HepG2 (cell line): Measurements from ENCODE around the gene INHBB. TPM values are rescaled to one million over a fixed set of nuclear protein-coding genes. Genes with fewer than 3 reads are reported as not detected.

Experiments used
- ATAC-seq: fragments of 200-7000 bp; cut with Tn5 transposase; 3 replicates; pipeline ENCODE4 v1.9.1; 2020; ENCODE audit warnings: mild to moderate bottlenecking, moderate library complexity
- BruUV-seq: library from RNA; stranded (reverse); fragments of 400-500 nt; replicated peaks from 2 replicates; lab custom pipeline; 2021; lab: Mats Ljungman, UMichigan
- CTCF ChIA-PET: fragments of 300-600 bp; formaldehyde crosslinking; extraction: SDS; loops from one replicate; lab custom pipeline; 2021; ENCODE audit warnings: low total read pairs, inconsistent platforms, low intra/inter-chr PET ratio; lab: Yijun Ruan, JAX
- POLR2A ChIA-PET: fragments of 350-600 bp; sonication (Branson Sonifier 250); formaldehyde crosslinking; loops from one replicate; lab custom pipeline; 2020; ENCODE audit warnings: antibody characterized with exemption, inconsistent platforms; lab: Yijun Ruan, JAX
- DNase-seq: peaks from one replicate; pipeline ENCODE4 v3.0.0-alpha.2; 2015; ENCODE audit warnings: low spot score
- FAIRE-seq: peaks from 3 replicates; lab custom pipeline; 2011; peaks lifted over from hg19 to GRCh38; lab: Jason Lieb, UNC
- H2AFZ ChIP-seq: one replicate; pipeline ENCODE4 v1.6.1; 2011; ENCODE audit warnings: low read length, inconsistent platforms
- H3K27ac ChIP-seq: fragments of 300-600 bp; 3 replicates; pipeline ENCODE4 v1.8.0; 2011; ENCODE audit warnings: mixed run types, mild to moderate bottlenecking, mixed read lengths, low read length, inconsistent platforms; ENCODE audit not compliant: insufficient read depth; ENCODE audit errors: extremely low read length
- H3K27me3 ChIP-seq, 2 experiments: fragments of 200-600 bp in 1 of 2; 2 replicates in 1 of 2; 3 replicates in 1 of 2; pipeline versions ENCODE4 v1.6.0 to v1.8.0; 2011; ENCODE audit warnings: low read length in 2 of 2, mild to moderate bottlenecking in 2 of 2, moderate library complexity in 2 of 2, inconsistent platforms in 1 of 2; ENCODE audit not compliant: insufficient read depth in 2 of 2, control insufficient read depth in 1 of 2
- H3K36me3 ChIP-seq, 2 experiments: fragments of 200-600 bp in 1 of 2; replicated peaks in 1 of 2; 2 replicates in 1 of 2; 3 replicates in 1 of 2; pipeline versions ENCODE4 v1.5.1 to v1.8.0; 2011; ENCODE audit warnings: low read length in 2 of 2, inconsistent platforms in 1 of 2; ENCODE audit not compliant: insufficient read depth in 2 of 2, control insufficient read depth in 1 of 2
- H3K4me1 ChIP-seq: 2 replicates; pipeline ENCODE4 v1.5.1; 2012; ENCODE audit warnings: low read length, inconsistent platforms; ENCODE audit not compliant: insufficient read depth
- H3K4me2 ChIP-seq: 2 replicates; pipeline ENCODE4 v1.6.0; 2011; ENCODE audit warnings: low read depth, low read length, inconsistent platforms
- H3K4me3 ChIP-seq, 3 experiments: fragments of 200-600 bp in 1 of 3; sonication (generic), shearing (Covaris generic) in 1 of 3; replicated peaks in 1 of 3; 2 replicates each; pipeline ENCODE4 v1.5.1; 2011 to 2016; ENCODE audit warnings: low read length in 3 of 3, inconsistent platforms in 2 of 3, low read depth in 2 of 3, mild to moderate bottlenecking in 2 of 3, control low read depth in 1 of 3, mixed read lengths in 1 of 3; ENCODE audit not compliant: insufficient read depth in 1 of 3
- H3K79me2 ChIP-seq: one replicate; pipeline ENCODE4 v1.6.1; 2011; ENCODE audit warnings: low read length, inconsistent platforms; ENCODE audit not compliant: insufficient read depth
- H3K9ac ChIP-seq: 2 replicates; pipeline ENCODE4 v1.6.0; 2011; ENCODE audit warnings: mild to moderate bottlenecking, low read depth, low read length, inconsistent platforms; ENCODE audit not compliant: insufficient read depth
- H3K9me3 ChIP-seq: 2 replicates; pipeline ENCODE4 v1.5.1; 2012; ENCODE audit warnings: mild to moderate bottlenecking, low read length
- H4K20me1 ChIP-seq: 2 replicates; pipeline ENCODE4 v1.6.0; 2011; ENCODE audit warnings: inconsistent platforms, mild to moderate bottlenecking, low read length, moderate library complexity; ENCODE audit not compliant: insufficient read depth
- EZH2 ChIP-seq: conservative IDR thresholded peaks from 2 replicates; pipeline ENCODE4 v1.6.1; 2012; ENCODE audit warnings: mild to moderate bottlenecking, low read depth, low read length, moderate library complexity
- HDAC2 ChIP-seq: sonication (generic); formaldehyde crosslinking; IDR thresholded peaks from 2 replicates; pipeline ENCODE4 v1.4.0; 2020; ENCODE audit warnings: missing genetic modification reagents
- KLF6 ChIP-seq: IDR thresholded peaks from 2 replicates; pipeline ENCODE4 v1.8.0; 2016; ENCODE audit warnings: missing biosample characterization, missing genetic modification reagents
- RNF2 ChIP-seq: fragments of 450-650 bp; conservative IDR thresholded peaks from 2 replicates; pipeline ENCODE4 v1.6.1; 2016; ENCODE audit warnings: low read depth
- YY1 ChIP-seq: IDR thresholded peaks from 2 replicates; pipeline ENCODE4 v1.6.1; 2011; ENCODE audit warnings: low read length, low read depth, moderate library complexity, mild to moderate bottlenecking; ENCODE audit not compliant: insufficient read depth, insufficient replicate concordance
- ZNF574 ChIP-seq: sonication (generic); formaldehyde crosslinking; IDR thresholded peaks from 2 replicates; pipeline ENCODE4 v1.4.0; 2020; ENCODE audit warnings: missing genetic modification reagents
- ZNF687 ChIP-seq: sonication (generic); formaldehyde crosslinking; IDR thresholded peaks from 2 replicates; pipeline ENCODE4 v1.5.1; 2020; ENCODE audit warnings: mild to moderate bottlenecking, missing genetic modification reagents, moderate library complexity
- WGBS: methylation state at CpG from one replicate; pipeline ENCODE4 v1.1.6; 2017; ENCODE audit warnings: low lambda C conversion rate; 5-methylcytosine and 5-hydroxymethylcytosine counted together
- in situ Hi-C: cut with HindIII; loops from 2 replicates; pipeline ENCODE4 v1.10.0; 2017; ENCODE audit warnings: low pct_unique_long_range_greater_than_20kb; ENCODE audit not compliant: extremely low pct_ligation_motif_present
- intact Hi-C: fragments of 100-400 bp; cut with micrococcal nuclease; formaldehyde crosslinking; loops from one replicate; pipeline ENCODE4 v1.10.0; 2022; ENCODE audit not compliant: unreplicated experiment
- polyA plus RNA-seq, 8 experiments: library from polyadenylated mRNA; depleted of rRNA in 3 of 8; stranded (reverse) in 7 of 8; unstranded in 1 of 8; fragments of >200 nt; fragmentation: Illumina TruSeq in 4 of 8; extraction: Trizol in 4 of 8; gene quantifications; 2 replicates each; pipeline versions ENCODE4 v1.2.1 to v1.2.3, GENCODE V29; 2011 to 2016; ENCODE audit warnings: low read depth in 4 of 8, missing spikeins in 1 of 8, mixed read lengths in 1 of 8; ENCODE audit not compliant: insufficient read depth in 1 of 8
- total RNA-seq, 5 experiments: library from RNA; depleted of rRNA; stranded (reverse); fragments of >200 nt; fragmentation: Illumina TruSeq; extraction: Trizol; gene quantifications; 2 replicates each; pipeline ENCODE4 v1.2.3, GENCODE V29; 2016; ENCODE audit warnings: low read depth in 1 of 5

INHBB gene
- total and polyA plus RNA-seq, 2 of the 13 experiments (the other 11 are each of a cell fraction or from before 2014, with no cell fraction given): 0.20 to 1.7 TPM

GRCh38 chr2:120344976-120345581 is 857 bp upstream of the INHBB start:
- Histone ChIP-seq H2AFZ (no peak overlapping the region), H4K20me1 (peaks cover 8% of the 10 kb centered on the region; the same call in 1 of the 2 replicates), H3K9me3 (no peaks in the 10 kb centered on the region), H3K9ac (no peak overlapping the region), H3K27ac (no peak overlapping the region), H3K4me3 (peak overlapping the region in 1 of 3 experiments; percentile 57; a peak in 1 of 6 replicates), H3K79me2 (no peaks in the 10 kb centered on the region), H3K36me3 (no peaks in the 10 kb centered on the region), H3K4me1 (peaks cover 37% of the 10 kb centered on the region), H3K4me2 (peak overlapping the region; percentile 54), H3K27me3 (peaks cover 27 to 88% of the 10 kb centered on the region in 2 experiments; a peak in 4 of 5 replicates)
- intact Hi-C loops (loop anchor here (5.0 kb wide), 1 partner anchor 172 kb away; no protein-coding TSS in a partner anchor), in situ Hi-C loops (loop anchor here (5.0 to 10.0 kb wide), 5 partner anchors 52 to 332 kb away; no protein-coding TSS in a partner anchor)
- ATAC-seq (no peak), DNase-seq (no peak), FAIRE-seq (no peak)
- ChIA-PET POLR2A (no interaction called here), CTCF (interaction anchor here (2.4 kb wide), 1 partner anchor 92 kb away, joined by 39 read pairs; no protein-coding TSS in a partner anchor)
- WGBS: 29% methylated on average over 41 of the region's 90 CpGs
- peak; percentile 27; the same call in 1 of the 2 replicates for TF ChIP-seq ZNF687
- TF ChIP-seq KLF6 (CRISPR knock-in tag): no peak
- TF ChIP-seq ZNF574 (CRISPR knock-in tag): peak; percentile 20; the same call in 1 of the 2 replicates
- TF ChIP-seq YY1: peak; percentile 9
- TF ChIP-seq EZH2: peak; percentile 100
- TF ChIP-seq RNF2: peak; percentile 54; the same call in 1 of the 2 replicates
- TF ChIP-seq HDAC2 (CRISPR knock-in tag): no peak
- BruUV-seq: no TSS peak
